NCI-H1105 (cell line): ENCODE data around the gene PYDC1.
"Not testable (repeated sequence)": the region's sequence is repeated elsewhere in the genome, so short reads cannot be mapped to it uniquely, and the experiment has no call there.

Source experiments
- DNase-seq: peaks from one replicate; lab custom pipeline; 2025; lab: John Stamatoyannopoulos, UW

Gene PYDC1

DNA sequence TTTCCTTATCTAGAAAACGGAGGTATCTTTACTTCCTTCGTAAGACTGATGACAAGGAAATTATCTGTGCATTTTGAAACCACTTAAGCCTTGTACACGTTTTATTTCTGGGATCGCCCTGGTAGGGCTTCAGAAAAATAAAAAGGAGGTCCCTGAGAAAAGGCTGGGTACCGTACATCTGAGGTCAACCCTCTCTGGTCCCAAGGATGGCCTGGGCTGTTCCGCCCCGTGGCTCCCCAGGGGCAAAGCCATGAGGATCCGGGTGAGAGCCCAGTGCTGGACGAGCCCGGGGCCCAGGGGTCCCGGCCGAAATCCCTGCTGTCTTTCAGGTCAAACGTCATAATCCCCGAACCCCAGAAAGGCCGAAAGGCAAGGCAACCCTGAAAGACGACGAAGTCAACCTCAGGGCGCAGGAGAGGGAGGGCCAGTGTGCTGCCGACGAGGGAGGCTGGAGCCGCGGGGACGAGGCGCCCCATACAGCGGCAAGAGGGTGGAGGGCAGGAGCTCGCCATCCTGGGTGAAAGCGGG, 37.7 kb downstream of the PYDC1 start:
- DNase-seq, result no peak

DNA sequence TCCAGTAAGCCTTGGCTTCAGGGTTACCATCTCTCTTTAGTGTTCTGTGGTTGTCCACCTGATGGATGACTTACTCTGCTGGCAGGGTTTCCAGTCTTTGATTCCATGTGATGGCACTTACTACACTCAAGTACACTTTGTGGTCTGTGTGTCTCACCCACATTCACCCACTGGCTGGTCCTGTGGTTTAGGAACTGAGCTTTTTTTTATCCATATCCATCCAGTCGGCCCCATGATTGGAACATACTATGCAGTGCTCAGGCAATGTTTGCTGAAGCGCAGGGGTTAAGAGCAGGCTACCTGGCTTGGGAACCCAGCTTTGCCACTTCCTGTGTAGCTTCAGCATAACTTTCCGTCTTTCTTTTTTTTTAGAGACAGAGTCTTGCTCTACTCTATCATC, 39.8 kb downstream of the PYDC1 start:
- no peak for DNase-seq

- DNase-seq, result not testable (repeated sequence)
These were observed 46.9 kb downstream of the PYDC1 start for GRCh38 chr16:31170048-31170447.

GRCh38 chr16:31168848-31169247, 48.1 kb downstream of the PYDC1 start:
- no peak for DNase-seq

DNA sequence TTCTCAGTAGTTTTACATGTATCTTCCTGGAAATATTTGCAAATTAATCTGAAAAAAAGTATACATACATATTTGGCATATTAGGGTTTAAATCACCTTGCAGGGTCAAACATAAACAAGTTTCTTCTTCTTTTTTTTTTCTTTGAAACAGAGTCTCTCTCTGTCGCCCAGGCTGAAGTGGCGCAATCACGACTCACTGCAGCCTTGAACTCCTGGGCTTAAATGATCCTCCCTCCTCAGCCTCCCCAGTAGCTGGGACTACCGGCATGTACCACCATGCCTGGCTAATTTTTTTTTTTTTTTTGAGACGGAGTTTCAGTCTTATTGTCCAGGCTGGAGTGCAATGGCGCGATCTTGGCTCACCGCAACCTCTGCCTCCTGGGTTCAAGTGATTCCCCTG, 49.6 kb downstream of the PYDC1 start:
- DNase-seq, result no peak
